K562 (cell line): ENCODE data around the gene PGAM2. TPM values are rescaled to one million over a fixed set of nuclear protein-coding genes. Genes with fewer than 3 reads are reported as not detected.

ENCODE experiments used
- ATAC-seq: fragments of 200-7000 bp; cut with Tn5 transposase; 3 replicates; pipeline ENCODE4 v1.9.1; 2020; ENCODE audit warnings: moderate library complexity
- BruUV-seq: library from RNA; stranded (reverse); fragments of 400-500 nt; replicated peaks from 2 replicates; lab custom pipeline; 2021; lab: Mats Ljungman, UMichigan
- CTCF ChIA-PET: fragments of 300-600 bp; formaldehyde crosslinking; extraction: SDS; loops from one replicate; lab custom pipeline; 2021; ENCODE audit warnings: low intra/inter-chr PET ratio; lab: Yijun Ruan, JAX
- POLR2A ChIA-PET: fragments of 300-600, 350-650 bp; sonication (Branson Sonifier 250); formaldehyde crosslinking; extraction: SDS; loops from one replicate; lab custom pipeline; 2021; ENCODE audit warnings: antibody characterized with exemption, inconsistent platforms; lab: Yijun Ruan, JAX
- DNase-seq, 4 experiments: peaks; one replicate each; pipeline versions ENCODE4 v3.0.0 to v3.0.0-alpha.2; 2011 to 2018; ENCODE audit warnings: low spot score in 3 of 4, mixed read lengths in 3 of 4; ENCODE audit errors: extremely low read depth in 1 of 4
- FAIRE-seq: peaks from 2 replicates; lab custom pipeline; 2011; peaks lifted over from hg19 to GRCh38; lab: Jason Lieb, UNC
- H2AFZ ChIP-seq: 2 replicates; pipeline ENCODE4 v1.6.0; 2011; ENCODE audit warnings: low read depth, low read length, control low read depth, inconsistent platforms
- H3K27ac ChIP-seq: fragments of 200-600 bp; 3 replicates; pipeline ENCODE4 v1.8.0; 2011; ENCODE audit warnings: low read depth, mild to moderate bottlenecking, control low read depth, inconsistent platforms, low read length, moderate library complexity, mixed read lengths; ENCODE audit errors: extremely low read depth
- H3K27me3 ChIP-seq, 2 experiments: fragments of 300-600 bp in 1 of 2; 2 replicates in 1 of 2; 3 replicates in 1 of 2; pipeline versions ENCODE4 v1.6.0 to v1.8.0; 2011; ENCODE audit warnings: inconsistent platforms in 2 of 2, low read length in 2 of 2, mild to moderate bottlenecking in 1 of 2, mixed read lengths in 1 of 2, moderate library complexity in 1 of 2; ENCODE audit not compliant: control insufficient read depth in 2 of 2, insufficient read depth in 2 of 2
- H3K36me3 ChIP-seq: fragments of 300-600 bp; 3 replicates; pipeline ENCODE4 v1.8.0; 2011; ENCODE audit warnings: mild to moderate bottlenecking, low read length, inconsistent platforms; ENCODE audit not compliant: control insufficient read depth, insufficient read depth
- H3K4me1 ChIP-seq, 2 experiments: fragments of 200-600 bp in 1 of 2; replicated peaks in 1 of 2; 2 replicates in 1 of 2; 3 replicates in 1 of 2; pipeline versions ENCODE4 v1.5.1 to v1.8.0; 2011; ENCODE audit warnings: inconsistent platforms in 2 of 2, low read length in 2 of 2, mild to moderate bottlenecking in 1 of 2, mixed read lengths in 1 of 2, moderate library complexity in 1 of 2; ENCODE audit not compliant: control insufficient read depth in 2 of 2, insufficient read depth in 2 of 2
- H3K4me2 ChIP-seq: 2 replicates; pipeline ENCODE4 v1.6.1; 2011; ENCODE audit warnings: low read length, control low read depth, inconsistent platforms, mixed read lengths; ENCODE audit not compliant: insufficient read depth
- H3K4me3 ChIP-seq: fragments of 200-600 bp; sonication (generic), shearing (Covaris generic); 2 replicates; pipeline ENCODE4 v1.5.1; 2016; ENCODE audit warnings: control low read depth, inconsistent platforms
- H3K79me2 ChIP-seq: fragments of 200-600 bp; 3 replicates; pipeline ENCODE4 v1.8.0; 2011; ENCODE audit warnings: low read length, inconsistent platforms; ENCODE audit not compliant: control insufficient read depth, insufficient read depth
- H3K9ac ChIP-seq, 2 experiments: 2 replicates each; pipeline versions ENCODE4 v1.6.0 to v1.6.1; 2011; ENCODE audit warnings: low read depth in 2 of 2, low read length in 2 of 2, control low read depth in 1 of 2, inconsistent platforms in 1 of 2, mild to moderate bottlenecking in 1 of 2, mixed read lengths in 1 of 2; ENCODE audit not compliant: insufficient read depth in 1 of 2
- H3K9me1 ChIP-seq: one replicate; pipeline ENCODE4 v1.6.0; 2011; ENCODE audit warnings: inconsistent platforms, mild to moderate bottlenecking, low read length, moderate library complexity; ENCODE audit not compliant: control insufficient read depth, insufficient read depth
- H3K9me3 ChIP-seq: replicated peaks from 2 replicates; pipeline ENCODE4 v1.5.1; 2011; ENCODE audit warnings: low read depth, low read length, inconsistent platforms; ENCODE audit not compliant: control insufficient read depth, insufficient read depth
- H4K20me1 ChIP-seq: replicated peaks from 2 replicates; pipeline ENCODE4 v1.6.1; 2011; ENCODE audit warnings: low read length, inconsistent platforms, mixed read lengths; ENCODE audit not compliant: control insufficient read depth, insufficient read depth
- BMI1 ChIP-seq: fragments of 150-350 bp; IDR thresholded peaks from 2 replicates; pipeline ENCODE4 v1.6.1; 2014; ENCODE audit warnings: low read length
- C11orf30 ChIP-seq: fragments of 450-650 bp; IDR thresholded peaks from 2 replicates; pipeline ENCODE4 v1.6.1; 2016; ENCODE audit warnings: low read depth, mild to moderate bottlenecking
- CREM ChIP-seq: IDR thresholded peaks from 2 replicates; pipeline ENCODE4 v1.6.1; 2014; ENCODE audit warnings: antibody characterized with exemption, low read depth
- CTBP1 ChIP-seq: fragments of 450-650 bp; IDR thresholded peaks from 2 replicates; pipeline ENCODE4 v1.6.1; 2016; ENCODE audit warnings: borderline replicate concordance
- GATAD2A ChIP-seq: fragments of 450-650 bp; IDR thresholded peaks from 2 replicates; pipeline ENCODE4 v1.6.1; 2017
- HNRNPH1 ChIP-seq: fragments of 200-400 bp; formaldehyde crosslinking; optimal IDR thresholded peaks from 2 replicates; pipeline ENCODE3; 2017; ENCODE audit warnings: low read depth, mild to moderate bottlenecking, low read length, moderate library complexity
- PTBP1 ChIP-seq: fragments of 200-400 bp; formaldehyde crosslinking; IDR thresholded peaks from 2 replicates; pipeline ENCODE4 v1.6.1; 2017; ENCODE audit warnings: low read depth, low read length
- TARDBP ChIP-seq: fragments of 450-650 bp; IDR thresholded peaks from 2 replicates; pipeline ENCODE4 v1.6.1; 2016
- WGBS: fragments of 100-300 bp; shearing (Covaris generic); methylation state at CpG from one replicate; pipeline ENCODE4 v1.1.6; 2016; ENCODE audit warnings: low coverage, mixed read lengths; ENCODE audit not compliant: insufficient coverage; ENCODE audit errors: missing lambda C conversion rate; 5-methylcytosine and 5-hydroxymethylcytosine counted together
- in situ Hi-C: fragments of 300-500 bp; cut with MboI; formaldehyde crosslinking; loops from 4 replicates; pipeline ENCODE4 v1.15.0; 2018; ENCODE audit warnings: inconsistent platforms, mixed read lengths
- intact Hi-C: fragments of 100-400 bp; cut with micrococcal nuclease; formaldehyde crosslinking; loops from 2 replicates; pipeline ENCODE4 v1.14.2; 2022
- polyA plus RNA-seq, 8 experiments: library from polyadenylated mRNA; depleted of rRNA in 4 of 8; stranded (reverse) in 5 of 8; unstranded in 3 of 8; fragments of >200 nt; fragmentation: Nextera tagmentation in 2 of 8; fragmentation: Illumina TruSeq in 1 of 8; extraction: Ambion mirVana in 2 of 8; extraction: Trizol in 1 of 8; gene quantifications; 2 replicates each; pipeline versions ENCODE4 v1.2.1 to v1.2.3, GENCODE V29; 2011 to 2014; ENCODE audit warnings: inconsistent platforms in 1 of 8, missing spikeins in 1 of 8
- total RNA-seq, 7 experiments: library from RNA; depleted of rRNA in 6 of 7; stranded (reverse); fragments of >200 nt in 6 of 7; fragmentation: Illumina TruSeq in 2 of 7; extraction: Trizol in 2 of 7; gene quantifications; 2 replicates each; pipeline versions ENCODE4 v1.2.1 to v1.2.3, GENCODE V29; 2011 to 2021; ENCODE audit warnings: low replicate concordance in 1 of 7
- TF ChIP-seq, protein P1 (sequence below): fragments of 250-450 bp; sonication (Bioruptor Pico); IDR thresholded peaks from 2 replicates; pipeline ENCODE4 v1.8.0; 2022; ENCODE audit warnings: inconsistent platforms
- TF ChIP-seq, protein P2 (sequence below): sonication (generic); formaldehyde crosslinking; IDR thresholded peaks from 2 replicates; pipeline ENCODE4 v1.8.0; 2022; ENCODE audit warnings: mild to moderate bottlenecking, missing genetic modification reagents

Gene PGAM2
- total and polyA plus RNA-seq, 9 of the 15 experiments (the other 6 are each of a cell fraction or from before 2014, with no cell fraction given): not detected

DNA sequence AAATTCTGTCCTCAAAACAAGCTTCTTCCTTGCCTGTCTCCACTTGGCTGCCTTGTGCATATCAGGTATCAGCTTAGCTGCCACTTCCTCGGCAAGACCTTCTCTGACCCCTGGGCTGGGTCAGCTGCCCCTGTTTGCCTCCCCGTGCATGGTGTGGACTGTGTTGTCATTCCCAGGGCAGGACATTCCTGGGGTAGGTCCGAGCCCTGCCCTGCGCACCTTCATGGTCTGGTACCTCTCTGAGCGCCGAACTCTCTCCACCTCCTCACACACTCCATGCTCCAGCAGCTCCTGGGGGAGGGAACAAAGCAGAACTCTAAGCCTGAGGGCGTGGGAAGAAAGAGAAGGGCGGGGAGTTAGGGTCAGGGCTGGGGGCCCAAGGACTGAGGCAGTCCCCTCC, 13.2 kb upstream of the PGAM2 start (continued):
- TF ChIP-seq PTBP1 (no peak), CTBP1 (no peak)
- TF ChIP-seq, protein P1, sequence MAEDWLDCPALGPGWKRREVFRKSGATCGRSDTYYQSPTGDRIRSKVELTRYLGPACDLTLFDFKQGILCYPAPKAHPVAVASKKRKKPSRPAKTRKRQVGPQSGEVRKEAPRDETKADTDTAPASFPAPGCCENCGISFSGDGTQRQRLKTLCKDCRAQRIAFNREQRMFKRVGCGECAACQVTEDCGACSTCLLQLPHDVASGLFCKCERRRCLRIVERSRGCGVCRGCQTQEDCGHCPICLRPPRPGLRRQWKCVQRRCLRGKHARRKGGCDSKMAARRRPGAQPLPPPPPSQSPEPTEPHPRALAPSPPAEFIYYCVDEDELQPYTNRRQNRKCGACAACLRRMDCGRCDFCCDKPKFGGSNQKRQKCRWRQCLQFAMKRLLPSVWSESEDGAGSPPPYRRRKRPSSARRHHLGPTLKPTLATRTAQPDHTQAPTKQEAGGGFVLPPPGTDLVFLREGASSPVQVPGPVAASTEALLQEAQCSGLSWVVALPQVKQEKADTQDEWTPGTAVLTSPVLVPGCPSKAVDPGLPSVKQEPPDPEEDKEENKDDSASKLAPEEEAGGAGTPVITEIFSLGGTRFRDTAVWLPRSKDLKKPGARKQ (CRISPR knock-in tag): no peak
- TF ChIP-seq, protein P2, sequence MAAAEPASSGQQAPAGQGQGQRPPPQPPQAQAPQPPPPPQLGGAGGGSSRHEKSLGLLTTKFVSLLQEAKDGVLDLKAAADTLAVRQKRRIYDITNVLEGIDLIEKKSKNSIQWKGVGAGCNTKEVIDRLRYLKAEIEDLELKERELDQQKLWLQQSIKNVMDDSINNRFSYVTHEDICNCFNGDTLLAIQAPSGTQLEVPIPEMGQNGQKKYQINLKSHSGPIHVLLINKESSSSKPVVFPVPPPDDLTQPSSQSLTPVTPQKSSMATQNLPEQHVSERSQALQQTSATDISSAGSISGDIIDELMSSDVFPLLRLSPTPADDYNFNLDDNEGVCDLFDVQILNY (CRISPR knock-in tag): no peak

DNA sequence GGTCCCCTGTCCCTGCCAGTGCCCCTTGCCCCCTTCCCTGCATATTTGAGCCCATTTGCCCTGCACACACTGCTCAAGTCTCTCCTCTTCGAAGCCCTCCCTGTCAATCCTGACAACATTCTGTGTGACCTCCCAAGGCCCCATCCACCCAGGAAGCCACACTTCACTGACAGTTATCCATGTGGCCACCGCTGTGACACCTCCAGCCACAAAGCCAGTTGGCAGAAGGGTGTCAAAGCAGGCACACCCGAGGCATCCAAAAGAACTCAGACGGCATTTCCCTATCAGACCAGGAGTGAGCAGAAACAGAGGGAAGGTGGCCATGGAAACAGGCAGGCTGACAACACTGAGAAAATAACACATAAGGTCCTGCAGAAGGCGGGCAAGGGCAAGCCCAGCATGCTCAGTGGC, 12.3 kb upstream of the PGAM2 start:
- no peaks in the 10 kb centered on the region for H3K79me2 ChIP-seq
- ATAC-seq (no peak), DNase-seq (no peak), FAIRE-seq (no peak)
- H3K36me3 ChIP-seq: peaks cover 33% of the 10 kb centered on the region; the same call in 2 of the 3 replicates
- WGBS: 81% methylated on average over 5 of the region's 5 CpGs
- H3K27ac ChIP-seq: no peak overlapping the region
- no peak for TF ChIP-seq BMI1
- TF ChIP-seq GATAD2A: no peak
- TF ChIP-seq CREM: no peak
- TF ChIP-seq TARDBP: no peak
- TF ChIP-seq C11orf30: no peak
- no peak for TF ChIP-seq HNRNPH1
- CTCF ChIA-PET: no interaction called here
- peaks cover 24% of the 10 kb centered on the region for H4K20me1 ChIP-seq
- in situ Hi-C loops: no loop called here
- intact Hi-C loops: no loop called here
- POLR2A ChIA-PET: interaction anchor here (0.6 kb wide), 1 partner anchor 10 kb away, joined by 3 read pairs; no protein-coding TSS in a partner anchor
- no peaks in the 10 kb centered on the region for H3K9me1 ChIP-seq
- BruUV-seq: no TSS peak
- H3K4me2 ChIP-seq: no peak overlapping the region
- H3K4me3 ChIP-seq: no peak overlapping the region
- no peak overlapping the region for H3K9ac ChIP-seq
- no peaks in the 10 kb centered on the region for H3K9me3 ChIP-seq
- H3K4me1 ChIP-seq: peaks cover 9 to 37% of the 10 kb centered on the region in 2 experiments; a peak in 4 of 5 replicates
- H2AFZ ChIP-seq: no peak overlapping the region
- no peaks in the 10 kb centered on the region for H3K27me3 ChIP-seq
